Tibial artery (tissue), 4 donors: ENCODE measurements around the gene KCTD13.
"Not testable (repeated sequence)": the region's sequence is repeated elsewhere in the genome, so short reads cannot be mapped to it uniquely, and the experiment has no call there.

Experiments used
- DNase-seq, 2 donors: peaks; one replicate each; pipeline ENCODE4 v3.0.0-alpha.2; 2019
- H3K27ac ChIP-seq, 2 donors: fragments of 200-600 bp; sonication (generic) in 1 of 2; 1 replicate in 1 of 2; 2 replicates in 1 of 2; pipeline ENCODE4 v1.5.1; 2018 to 2019; ENCODE audit warnings: mild to moderate bottlenecking in 1 of 2
- H3K27me3 ChIP-seq, 2 donors: fragments of 200-600 bp; sonication (generic) in 1 of 2; one replicate each; pipeline versions ENCODE4 v1.5.1 to v1.6.0; 2016 to 2019
- H3K36me3 ChIP-seq, 3 donors: fragments of 200-600 bp; sonication (generic) in 2 of 3; one replicate each; pipeline ENCODE4 v1.5.1; 2016 to 2019; ENCODE audit warnings: mild to moderate bottlenecking in 2 of 3
- H3K4me1 ChIP-seq, 4 donors: fragments of 200-600 bp; sonication (generic) in 2 of 4; 1 replicate in 3 of 4; 2 replicates in 1 of 4; pipeline ENCODE4 v1.5.1; 2016 to 2019
- H3K4me3 ChIP-seq, 2 donors: fragments of 200-600 bp; sonication (generic) in 1 of 2; 1 replicate in 1 of 2; 2 replicates in 1 of 2; pipeline ENCODE4 v1.5.1; 2018 to 2019; ENCODE audit warnings: mild to moderate bottlenecking in 2 of 2
- H3K9me3 ChIP-seq, 3 donors: fragments of 200-600 bp; sonication (generic) in 1 of 3; one replicate each; pipeline ENCODE4 v1.5.1; 2016 to 2019
- CTCF ChIP-seq, 2 experiments: fragments of 200-600 bp in 1 of 2; fragments of 450-650 bp in 1 of 2; IDR thresholded peaks; one replicate each; pipeline ENCODE4 v1.5.1; 2017 to 2019; ENCODE audit warnings: antibody characterized with exemption in 2 of 2, mild to moderate bottlenecking in 1 of 2, moderate library complexity in 1 of 2
- intact Hi-C: fragments of 100-400 bp; cut with DNase I; formaldehyde crosslinking; loops from one replicate; pipeline ENCODE4 v1.15.0; 2023; ENCODE audit warnings: low total_unique reads

Gene KCTD13

GRCh38 chr16:29894352-29894751, 31.7 kb downstream of the KCTD13 start:
- Histone ChIP-seq H3K9me3 (no peaks in the 10 kb centered on the region), H3K27me3 (peaks cover 2 to 34% of the 10 kb centered on the region in 2 donors), H3K4me1 (peaks cover 0 to 6% (median 2%) of the 10 kb centered on the region in 4 donors), H3K4me3 (no peak overlapping the region), H3K27ac (no peak overlapping the region), H3K36me3 (no peaks in the 10 kb centered on the region)
- DNase-seq, result no peak
- TF ChIP-seq CTCF (IDR thresholded peaks at IDR 0.05), result no peak
- intact Hi-C loops, result no loop called here

- Histone ChIP-seq H3K27me3 (peaks cover 2 to 28% of the 10 kb centered on the region in 2 donors), H3K27ac (no peak overlapping the region), H3K4me1 (no peaks in the 10 kb centered on the region), H3K36me3 (no peaks in the 10 kb centered on the region), H3K9me3 (no peaks in the 10 kb centered on the region), H3K4me3 (no peak overlapping the region)
- intact Hi-C loops, result no loop called here
- no peak for TF ChIP-seq CTCF (IDR thresholded peaks at IDR 0.05)
- no peak for DNase-seq
These were observed 32.5 kb downstream of the KCTD13 start for GRCh38 chr16:29893553-29893952.

GRCh38 chr16:29892458-29892813, 33.6 kb downstream of the KCTD13 start:
- H3K4me1 ChIP-seq, result no peaks in the 10 kb centered on the region
- no peak for DNase-seq
- no peaks in the 10 kb centered on the region for H3K36me3 ChIP-seq
- H3K4me3 ChIP-seq, result no peak overlapping the region
- peaks cover 0 to 20% of the 10 kb centered on the region in 2 donors for H3K27me3 ChIP-seq
- H3K27ac ChIP-seq, result no peak overlapping the region
- no peak for TF ChIP-seq CTCF (IDR thresholded peaks at IDR 0.05)
- intact Hi-C loops, result no loop called here
- H3K9me3 ChIP-seq, result no peaks in the 10 kb centered on the region

GRCh38 chr16:29891525-29892457, 34.2 kb downstream of the KCTD13 start:
- Histone ChIP-seq H3K36me3 (no peaks in the 10 kb centered on the region), H3K9me3 (no peaks in the 10 kb centered on the region), H3K4me1 (no peaks in the 10 kb centered on the region), H3K27ac (no peak overlapping the region), H3K27me3 (peaks cover 0 to 13% of the 10 kb centered on the region in 2 donors), H3K4me3 (no peak overlapping the region)
- no peak for DNase-seq
- intact Hi-C loops, result no loop called here
- no peak for TF ChIP-seq CTCF (IDR thresholded peaks at IDR 0.05)

- H3K27ac ChIP-seq, H3K9me3 ChIP-seq, H3K36me3 ChIP-seq, H3K4me1 ChIP-seq, H3K4me3 ChIP-seq, DNase-seq, intact Hi-C loops, H3K27me3 ChIP-seq: not testable (repeated sequence)
These were observed 36.7 kb downstream of the KCTD13 start for GRCh38 chr16:29889372-29889771.

GRCh38 chr16:29883987-29884386, 42.0 kb downstream of the KCTD13 start:
- intact Hi-C loops, result no loop called here
- no peak for TF ChIP-seq CTCF (IDR thresholded peaks at IDR 0.05)
- H3K36me3 ChIP-seq, result no peaks in the 10 kb centered on the region

More at GRCh38 chr16:29883987-29884386, 42.0 kb downstream of the KCTD13 start:
- Histone ChIP-seq H3K4me1 (no peaks in the 10 kb centered on the region), H3K27ac (no peak overlapping the region), H3K9me3 (no peaks in the 10 kb centered on the region), H3K27me3 (peaks cover 0 to 22% of the 10 kb centered on the region in 2 donors), H3K4me3 (no peak overlapping the region)
- DNase-seq, result no peak
